ENCODE data around the gene PAQR6.

DNA sequence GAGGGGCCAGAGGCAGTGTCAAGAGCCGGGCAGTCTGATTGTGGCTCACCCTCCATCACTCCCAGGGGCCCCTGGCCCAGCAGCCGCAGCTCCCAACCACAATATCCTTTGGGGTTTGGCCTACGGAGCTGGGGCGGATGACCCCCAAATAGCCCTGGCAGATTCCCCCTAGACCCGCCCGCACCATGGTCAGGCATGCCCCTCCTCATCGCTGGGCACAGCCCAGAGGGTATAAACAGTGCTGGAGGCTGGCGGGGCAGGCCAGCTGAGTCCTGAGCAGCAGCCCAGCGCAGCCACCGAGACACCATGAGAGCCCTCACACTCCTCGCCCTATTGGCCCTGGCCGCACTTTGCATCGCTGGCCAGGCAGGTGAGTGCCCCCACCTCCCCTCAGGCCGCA lies 5.9 kb downstream of the PAQR6 start, which contains the start of gene BGLAP:
- TF ChIP-seq, protein P1, sequence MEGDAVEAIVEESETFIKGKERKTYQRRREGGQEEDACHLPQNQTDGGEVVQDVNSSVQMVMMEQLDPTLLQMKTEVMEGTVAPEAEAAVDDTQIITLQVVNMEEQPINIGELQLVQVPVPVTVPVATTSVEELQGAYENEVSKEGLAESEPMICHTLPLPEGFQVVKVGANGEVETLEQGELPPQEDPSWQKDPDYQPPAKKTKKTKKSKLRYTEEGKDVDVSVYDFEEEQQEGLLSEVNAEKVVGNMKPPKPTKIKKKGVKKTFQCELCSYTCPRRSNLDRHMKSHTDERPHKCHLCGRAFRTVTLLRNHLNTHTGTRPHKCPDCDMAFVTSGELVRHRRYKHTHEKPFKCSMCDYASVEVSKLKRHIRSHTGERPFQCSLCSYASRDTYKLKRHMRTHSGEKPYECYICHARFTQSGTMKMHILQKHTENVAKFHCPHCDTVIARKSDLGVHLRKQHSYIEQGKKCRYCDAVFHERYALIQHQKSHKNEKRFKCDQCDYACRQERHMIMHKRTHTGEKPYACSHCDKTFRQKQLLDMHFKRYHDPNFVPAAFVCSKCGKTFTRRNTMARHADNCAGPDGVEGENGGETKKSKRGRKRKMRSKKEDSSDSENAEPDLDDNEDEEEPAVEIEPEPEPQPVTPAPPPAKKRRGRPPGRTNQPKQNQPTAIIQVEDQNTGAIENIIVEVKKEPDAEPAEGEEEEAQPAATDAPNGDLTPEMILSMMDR (IDR thresholded peaks at IDR 0.05) = no peak
- TF ChIP-seq POLR2A (IDR thresholded peaks at IDR 0.05) = no peak
